ENCODE measurements around the gene AVL9. TPM values are rescaled to one million over a fixed set of nuclear protein-coding genes. Genes with fewer than 3 reads are reported as not detected.
"Not testable (repeated sequence)": the region's sequence is repeated elsewhere in the genome, so short reads cannot be mapped to it uniquely, and the experiment has no call there.

Gene AVL9
- total RNA-seq, 1 donor: 26.9 TPM

GRCh38 chr7:32609463-32609862 is 114.2 kb downstream of the AVL9 start:
- DNase-seq (ENCODE audit: low read depth): no peak
- TF ChIP-seq CTCF (IDR thresholded peaks at IDR 0.05; ENCODE audit: insufficient read depth, low read length): no peak
- H3K4me3 ChIP-seq (ENCODE audit: low read depth, low read length): no peak overlapping the region

- TF ChIP-seq CTCF (IDR thresholded peaks at IDR 0.05; ENCODE audit: insufficient read depth, low read length): no peak
- DNase-seq (ENCODE audit: low read depth): peak; percentile 32
- H3K4me3 ChIP-seq (ENCODE audit: low read depth, low read length): no peak overlapping the region
Observed at GRCh38 chr7:32611201-32612099, 116.2 kb downstream of the AVL9 start.

- no peak for TF ChIP-seq CTCF (IDR thresholded peaks at IDR 0.05; ENCODE audit: insufficient read depth, low read length)
- H3K4me3 ChIP-seq (ENCODE audit: low read depth, low read length): no peak overlapping the region
- peak; percentile 94 for DNase-seq (ENCODE audit: low read depth)
Observed at GRCh38 chr7:32616625-32617024, 121.3 kb downstream of the AVL9 start.

GRCh38 chr7:32618470-32618869 is 123.2 kb downstream of the AVL9 start:
- no peak overlapping the region for H3K4me3 ChIP-seq (ENCODE audit: low read depth, low read length)
- DNase-seq (ENCODE audit: low read depth): no peak
- TF ChIP-seq CTCF (IDR thresholded peaks at IDR 0.05; ENCODE audit: insufficient read depth, low read length): no peak

- no peak overlapping the region for H3K4me3 ChIP-seq (ENCODE audit: low read depth, low read length)
- DNase-seq (ENCODE audit: low read depth): no peak
- TF ChIP-seq CTCF (IDR thresholded peaks at IDR 0.05; ENCODE audit: insufficient read depth, low read length): no peak
Observed at GRCh38 chr7:32618987-32619386, 123.7 kb downstream of the AVL9 start.

GRCh38 chr7:32619416-32619815 is 124.1 kb downstream of the AVL9 start:
- not testable (repeated sequence) for DNase-seq (ENCODE audit: low read depth); H3K4me3 ChIP-seq (ENCODE audit: low read depth, low read length)

- no peak overlapping the region for H3K4me3 ChIP-seq (ENCODE audit: low read depth, low read length)
- DNase-seq (ENCODE audit: low read depth): no peak
- TF ChIP-seq CTCF (IDR thresholded peaks at IDR 0.05; ENCODE audit: insufficient read depth, low read length): no peak
Observed at GRCh38 chr7:32631021-32631420, 135.7 kb downstream of the AVL9 start.

- H3K4me3 ChIP-seq (ENCODE audit: low read depth, low read length); DNase-seq (ENCODE audit: low read depth): not testable (repeated sequence)
Observed at GRCh38 chr7:32631590-32632497, 136.6 kb downstream of the AVL9 start.

GRCh38 chr7:32633446-32633845 is 138.2 kb downstream of the AVL9 start:
- not testable (repeated sequence) for DNase-seq (ENCODE audit: low read depth); H3K4me3 ChIP-seq (ENCODE audit: low read depth, low read length)

GRCh38 chr7:32634798-32635393 is 139.6 kb downstream of the AVL9 start:
- H3K4me3 ChIP-seq (ENCODE audit: low read depth, low read length): not testable (repeated sequence)

More at GRCh38 chr7:32634798-32635393, 139.6 kb downstream of the AVL9 start:
- not testable (repeated sequence) for DNase-seq (ENCODE audit: low read depth)

Measured in fibroblast of the aortic adventitia (primary cell).